IMR-90 (cell line): ENCODE data around the gene FGF3. TPM values are rescaled to one million over a fixed set of nuclear protein-coding genes. Genes with fewer than 3 reads are reported as not detected.

ENCODE experiments used
- ATAC-seq: fragments of 200-7000 bp; cut with Tn5 transposase; 2 replicates; pipeline ENCODE4 v1.9.1; 2020; ENCODE audit warnings: low read depth, mild to moderate bottlenecking, moderate library complexity
- BruUV-seq: library from RNA; stranded (reverse); fragments of 400-500 nt; replicated peaks from 2 replicates; lab custom pipeline; 2021; lab: Mats Ljungman, UMichigan
- CTCF ChIA-PET: fragments of 300-600 bp; formaldehyde crosslinking; extraction: SDS; loops from one replicate; lab custom pipeline; 2021; ENCODE audit warnings: antibody characterized with exemption; lab: Yijun Ruan, JAX
- POLR2A ChIA-PET: fragments of 300-600 bp; sonication (Branson Sonifier 250); formaldehyde crosslinking; loops from one replicate; lab custom pipeline; 2022; ENCODE audit warnings: antibody characterized with exemption; ENCODE audit not compliant: unreplicated experiment; lab: Charles Lee
- DNase-seq: peaks from one replicate; pipeline ENCODE4 v3.0.0; 2013
- H2AFZ ChIP-seq: replicated peaks from 2 replicates; pipeline ENCODE3; 2013; ENCODE audit warnings: low read length, mild to moderate bottlenecking; ENCODE audit not compliant: poor library complexity
- H2AK5ac ChIP-seq: 2 replicates; pipeline ENCODE4 v1.6.1; 2013; ENCODE audit warnings: low read depth, low read length, inconsistent platforms
- H2AK9ac ChIP-seq: replicated peaks from 2 replicates; pipeline ENCODE3; 2013; ENCODE audit warnings: mild to moderate bottlenecking, low read depth, low read length, moderate library complexity; ENCODE audit not compliant: poor library complexity
- H2BK120ac ChIP-seq: 2 replicates; pipeline ENCODE4 v1.6.1; 2013; ENCODE audit warnings: low read depth, low read length, inconsistent platforms
- H2BK15ac ChIP-seq: 3 replicates; pipeline ENCODE4 v1.6.1; 2013; ENCODE audit warnings: low read depth, low read length, inconsistent platforms
- H2BK20ac ChIP-seq: 2 replicates; pipeline ENCODE4 v1.6.1; 2013; ENCODE audit warnings: low read depth, mild to moderate bottlenecking, inconsistent platforms, low read length, moderate library complexity
- H2BK5ac ChIP-seq: 2 replicates; pipeline ENCODE4 v1.6.1; 2013; ENCODE audit warnings: mild to moderate bottlenecking, low read depth, low read length, inconsistent platforms; ENCODE audit not compliant: poor library complexity, severe bottlenecking
- H3K14ac ChIP-seq: replicated peaks from 2 replicates; pipeline ENCODE4 v1.6.1; 2013; ENCODE audit warnings: low read depth, low read length, inconsistent platforms
- H3K18ac ChIP-seq: 2 replicates; pipeline ENCODE4 v1.6.1; 2013; ENCODE audit warnings: low read depth, low read length, control low read depth
- H3K23ac ChIP-seq: 2 replicates; pipeline ENCODE4 v1.6.1; 2013; ENCODE audit warnings: low read depth, low read length, inconsistent platforms
- H3K27ac ChIP-seq: 2 replicates; pipeline ENCODE4 v1.5.1; 2013; ENCODE audit warnings: mild to moderate bottlenecking, control low read depth, low read length; ENCODE audit not compliant: insufficient read depth
- H3K27me3 ChIP-seq: 2 replicates; pipeline ENCODE4 v1.6.1; 2013; ENCODE audit warnings: low read length; ENCODE audit not compliant: control insufficient read depth, insufficient read depth
- H3K36me3 ChIP-seq: 2 replicates; pipeline ENCODE4 v1.6.1; 2013; ENCODE audit warnings: low read length, mixed read lengths; ENCODE audit not compliant: control insufficient read depth, insufficient read depth
- H3K4ac ChIP-seq: 2 replicates; pipeline ENCODE4 v1.6.1; 2013; ENCODE audit warnings: low read depth, low read length, inconsistent platforms
- H3K4me1 ChIP-seq: 2 replicates; pipeline ENCODE4 v1.6.1; 2013; ENCODE audit warnings: low read length, mixed read lengths; ENCODE audit not compliant: control insufficient read depth, insufficient read depth
- H3K4me2 ChIP-seq: 2 replicates; pipeline ENCODE4 v1.6.1; 2013; ENCODE audit warnings: low read depth, mild to moderate bottlenecking, control low read depth, low read length, moderate library complexity
- H3K4me3 ChIP-seq: 2 replicates; pipeline ENCODE4 v1.5.1; 2013; ENCODE audit warnings: low read depth, mild to moderate bottlenecking, control low read depth, low read length, moderate library complexity; ENCODE audit not compliant: insufficient read depth
- H3K56ac ChIP-seq: 2 replicates; pipeline ENCODE4 v1.6.1; 2013; ENCODE audit warnings: low read length, inconsistent platforms; ENCODE audit not compliant: insufficient read depth; ENCODE audit errors: extremely low read depth
- H3K79me1 ChIP-seq, 2 experiments: 2 replicates each; pipeline ENCODE4 v1.6.1; 2013; ENCODE audit warnings: low read length in 2 of 2, inconsistent platforms in 1 of 2, low read depth in 1 of 2
- H3K9ac ChIP-seq: 2 replicates; pipeline ENCODE4 v1.6.1; 2013; ENCODE audit warnings: low read depth, low read length, control low read depth
- H3K9me1 ChIP-seq: 2 replicates; pipeline ENCODE4 v1.6.1; 2013; ENCODE audit warnings: low read length, inconsistent platforms; ENCODE audit not compliant: insufficient read depth
- H3K9me3 ChIP-seq: 2 replicates; pipeline ENCODE4 v1.6.1; 2013; ENCODE audit warnings: low read length; ENCODE audit not compliant: control insufficient read depth, insufficient read depth
- H4K20me1 ChIP-seq: 2 replicates; pipeline ENCODE4 v1.6.1; 2013; ENCODE audit warnings: low read length, inconsistent platforms; ENCODE audit not compliant: insufficient read depth
- H4K5ac ChIP-seq: 2 replicates; pipeline ENCODE4 v1.6.1; 2013; ENCODE audit warnings: mild to moderate bottlenecking, low read depth, low read length, control low read depth
- H4K8ac ChIP-seq, 2 experiments: 2 replicates each; pipeline ENCODE4 v1.6.1; 2013; ENCODE audit warnings: low read depth in 2 of 2, low read length in 2 of 2, control low read depth in 1 of 2, inconsistent platforms in 1 of 2
- H4K91ac ChIP-seq: 2 replicates; pipeline ENCODE4 v1.6.1; 2013; ENCODE audit warnings: low read depth, low read length, inconsistent platforms; ENCODE audit not compliant: insufficient read depth
- BHLHE40 ChIP-seq: fragments of 150-350 bp; IDR thresholded peaks from 2 replicates; pipeline ENCODE4 v1.6.1; 2016; ENCODE audit warnings: mild to moderate bottlenecking, low read depth, low read length
- CEBPB ChIP-seq: IDR thresholded peaks from 2 replicates; pipeline ENCODE4 v1.6.1; 2012; ENCODE audit warnings: low read depth, low read length, improper control_type of control experiment
- CHD1 ChIP-seq: IDR thresholded peaks from 2 replicates; pipeline ENCODE4 v1.6.1; 2012; ENCODE audit warnings: low read depth, low read length, improper control_type of control experiment
- FOS ChIP-seq: fragments of 150-350 bp; IDR thresholded peaks from 2 replicates; pipeline ENCODE4 v1.6.1; 2016; ENCODE audit warnings: low read depth, low read length
- MAFK ChIP-seq: IDR thresholded peaks from 2 replicates; pipeline ENCODE4 v1.6.1; 2012; ENCODE audit warnings: low read depth, low read length, improper control_type of control experiment
- MAZ ChIP-seq: IDR thresholded peaks from 2 replicates; pipeline ENCODE4 v1.6.1; 2012; ENCODE audit warnings: low read depth, mild to moderate bottlenecking, low read length, improper control_type of control experiment, moderate library complexity, borderline replicate concordance
- MXI1 ChIP-seq: IDR thresholded peaks from 2 replicates; pipeline ENCODE4 v1.6.1; 2012; ENCODE audit warnings: low read depth, mild to moderate bottlenecking, low read length, moderate library complexity, borderline replicate concordance
- NFE2L2 ChIP-seq: fragments of 150-350 bp; IDR thresholded peaks from 2 replicates; pipeline ENCODE4 v1.6.1; 2016; ENCODE audit warnings: low read depth, mild to moderate bottlenecking, low read length
- POLR2A ChIP-seq: IDR thresholded peaks from 2 replicates; pipeline ENCODE4 v1.6.1; 2012; ENCODE audit warnings: mild to moderate bottlenecking, low read depth, low read length
- RAD21 ChIP-seq: IDR thresholded peaks from 2 replicates; pipeline ENCODE4 v1.6.1; 2012; ENCODE audit warnings: low read length, improper control_type of control experiment
- RCOR1 ChIP-seq: IDR thresholded peaks from 2 replicates; pipeline ENCODE4 v1.6.1; 2012; ENCODE audit warnings: mild to moderate bottlenecking, low read length, improper control_type of control experiment; ENCODE audit not compliant: insufficient replicate concordance
- RFX5 ChIP-seq: IDR thresholded peaks from 2 replicates; pipeline ENCODE4 v1.8.0; 2012; ENCODE audit warnings: low read depth, mild to moderate bottlenecking, low read length, moderate library complexity
- SMC3 ChIP-seq: fragments of 150-350 bp; IDR thresholded peaks from 2 replicates; pipeline ENCODE4 v1.6.1; 2016; ENCODE audit warnings: low read depth, mild to moderate bottlenecking, antibody characterized with exemption, low read length, moderate library complexity
- USF2 ChIP-seq: fragments of 150-350 bp; IDR thresholded peaks from 2 replicates; pipeline ENCODE4 v1.6.1; 2017; ENCODE audit warnings: mild to moderate bottlenecking, antibody characterized with exemption, low read length, low read depth
- WGBS, 2 experiments: methylation state at CpG; one replicate each; pipeline versions ENCODE4 v1.1.5 to v1.1.7; 2013; ENCODE audit warnings: missing lambda C conversion rate in 2 of 2; ENCODE audit not compliant: insufficient read length in 1 of 2; ENCODE audit errors: extremely low coverage in 2 of 2; 5-methylcytosine and 5-hydroxymethylcytosine counted together
- dilution Hi-C: fragments of 300-500 bp; cut with HindIII; formaldehyde crosslinking; loops from one replicate; pipeline ENCODE4 v1.14.3; 2018; ENCODE audit warnings: low sequenced_read_pairs; ENCODE audit not compliant: unreplicated experiment
- in situ Hi-C: fragments of 300-500 bp; cut with MboI; formaldehyde crosslinking; loops from 3 replicates; pipeline ENCODE4 v1.14.3; 2019; ENCODE audit warnings: low sequenced_read_pairs, inconsistent platforms, mixed read lengths
- intact Hi-C: fragments of 100-400 bp; cut with micrococcal nuclease; formaldehyde crosslinking; loops from 2 replicates; pipeline ENCODE4 v1.10.0; 2022
- polyA plus RNA-seq, 3 experiments: library from polyadenylated mRNA; depleted of rRNA; stranded (reverse); fragments of >200 nt; gene quantifications; 2 replicates each; pipeline ENCODE4 v1.2.3, GENCODE V29; 2012; ENCODE audit warnings: low replicate concordance in 1 of 3
- total RNA-seq: library from RNA; depleted of rRNA; stranded (reverse); fragments of >200 nt; gene quantifications from 2 replicates; pipeline ENCODE4 v1.2.3, GENCODE V29; 2012
- TF ChIP-seq, protein P1 (sequence below): fragments of 150-350 bp; IDR thresholded peaks from 2 replicates; pipeline ENCODE4 v1.6.1; 2016; ENCODE audit warnings: low read depth, mild to moderate bottlenecking, low read length, moderate library complexity, borderline replicate concordance
- TF ChIP-seq, protein P2 (sequence below): conservative IDR thresholded peaks from 2 replicates; pipeline ENCODE4 v1.5.1; 2012; ENCODE audit warnings: mild to moderate bottlenecking, low read depth, low read length, improper control_type of control experiment

The FGF3 gene
- total and polyA plus RNA-seq, 2 of the 4 experiments (the other 2 are of a cell fraction) = not detected

DNA sequence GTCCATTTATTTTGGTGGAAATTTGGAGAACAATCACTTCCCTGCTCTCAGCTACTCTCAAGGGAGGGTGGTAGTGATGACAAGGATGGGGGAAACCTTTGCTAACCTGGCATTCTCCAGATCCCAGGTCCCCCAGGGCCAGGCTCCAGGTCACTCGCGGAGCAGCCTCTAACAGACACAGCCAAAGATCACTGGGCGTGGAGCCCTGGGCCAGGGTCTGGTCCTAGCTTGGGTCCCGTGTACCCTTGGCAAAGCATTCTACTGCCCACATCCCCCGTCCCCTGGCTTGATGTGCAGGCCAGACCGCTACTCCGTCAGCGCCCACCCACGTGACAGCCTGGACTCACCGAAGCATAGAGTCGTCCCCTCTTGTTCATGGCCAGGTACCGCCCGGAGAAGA, 3.2 kb downstream of the FGF3 start:
- no peak overlapping the region for H3K14ac ChIP-seq
- H2BK5ac ChIP-seq = no peak overlapping the region
- intact Hi-C loops (no loop called here), in situ Hi-C loops (no loop called here), dilution Hi-C loops (no loop called here)
- H3K27me3 ChIP-seq = peaks cover 64% of the 10 kb centered on the region
- H4K5ac ChIP-seq = no peak overlapping the region
- POLR2A ChIA-PET = no interaction called here
- no peak overlapping the region for H2AK5ac ChIP-seq
- H3K4me1 ChIP-seq = no peaks in the 10 kb centered on the region; the same call in 1 of the 2 replicates
- no peak for ATAC-seq
- no peaks in the 10 kb centered on the region for H4K20me1 ChIP-seq
- CTCF ChIA-PET = no interaction called here
- no peak overlapping the region for H2BK20ac ChIP-seq
- no peak overlapping the region for H3K18ac ChIP-seq
- no peak overlapping the region for H3K4me3 ChIP-seq
- no peak overlapping the region for H3K4ac ChIP-seq
- H3K36me3 ChIP-seq = no peaks in the 10 kb centered on the region
- no peak overlapping the region for H3K4me2 ChIP-seq
- H2BK120ac ChIP-seq = no peak overlapping the region
- DNase-seq = no peak
- H3K23ac ChIP-seq = no peak overlapping the region
- no TSS peak for BruUV-seq
- no peak overlapping the region for H4K91ac ChIP-seq
- H2AK9ac ChIP-seq = no peak overlapping the region
- H3K9me1 ChIP-seq = no peaks in the 10 kb centered on the region
- no peaks in the 10 kb centered on the region for H3K9me3 ChIP-seq
- no peak overlapping the region for H4K8ac ChIP-seq
- no peak for TF ChIP-seq RCOR1
- no peak for TF ChIP-seq CHD1
- no peak for TF ChIP-seq FOS
- TF ChIP-seq, protein P1, sequence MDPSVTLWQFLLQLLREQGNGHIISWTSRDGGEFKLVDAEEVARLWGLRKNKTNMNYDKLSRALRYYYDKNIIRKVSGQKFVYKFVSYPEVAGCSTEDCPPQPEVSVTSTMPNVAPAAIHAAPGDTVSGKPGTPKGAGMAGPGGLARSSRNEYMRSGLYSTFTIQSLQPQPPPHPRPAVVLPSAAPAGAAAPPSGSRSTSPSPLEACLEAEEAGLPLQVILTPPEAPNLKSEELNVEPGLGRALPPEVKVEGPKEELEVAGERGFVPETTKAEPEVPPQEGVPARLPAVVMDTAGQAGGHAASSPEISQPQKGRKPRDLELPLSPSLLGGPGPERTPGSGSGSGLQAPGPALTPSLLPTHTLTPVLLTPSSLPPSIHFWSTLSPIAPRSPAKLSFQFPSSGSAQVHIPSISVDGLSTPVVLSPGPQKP = no peak
- TF ChIP-seq RFX5 = no peak
- no peak for TF ChIP-seq SMC3
- no peak for TF ChIP-seq POLR2A
- TF ChIP-seq CEBPB = no peak
- TF ChIP-seq MAFK = no peak
- no peak for TF ChIP-seq USF2
- no peak for TF ChIP-seq BHLHE40
- TF ChIP-seq MXI1 = no peak
- no peak for TF ChIP-seq NFE2L2
- TF ChIP-seq, protein P2, sequence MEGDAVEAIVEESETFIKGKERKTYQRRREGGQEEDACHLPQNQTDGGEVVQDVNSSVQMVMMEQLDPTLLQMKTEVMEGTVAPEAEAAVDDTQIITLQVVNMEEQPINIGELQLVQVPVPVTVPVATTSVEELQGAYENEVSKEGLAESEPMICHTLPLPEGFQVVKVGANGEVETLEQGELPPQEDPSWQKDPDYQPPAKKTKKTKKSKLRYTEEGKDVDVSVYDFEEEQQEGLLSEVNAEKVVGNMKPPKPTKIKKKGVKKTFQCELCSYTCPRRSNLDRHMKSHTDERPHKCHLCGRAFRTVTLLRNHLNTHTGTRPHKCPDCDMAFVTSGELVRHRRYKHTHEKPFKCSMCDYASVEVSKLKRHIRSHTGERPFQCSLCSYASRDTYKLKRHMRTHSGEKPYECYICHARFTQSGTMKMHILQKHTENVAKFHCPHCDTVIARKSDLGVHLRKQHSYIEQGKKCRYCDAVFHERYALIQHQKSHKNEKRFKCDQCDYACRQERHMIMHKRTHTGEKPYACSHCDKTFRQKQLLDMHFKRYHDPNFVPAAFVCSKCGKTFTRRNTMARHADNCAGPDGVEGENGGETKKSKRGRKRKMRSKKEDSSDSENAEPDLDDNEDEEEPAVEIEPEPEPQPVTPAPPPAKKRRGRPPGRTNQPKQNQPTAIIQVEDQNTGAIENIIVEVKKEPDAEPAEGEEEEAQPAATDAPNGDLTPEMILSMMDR = no peak
- TF ChIP-seq MAZ = no peak
- TF ChIP-seq RAD21 = no peak
- no peak overlapping the region for H3K27ac ChIP-seq
- no peak overlapping the region for H3K9ac ChIP-seq
- 50% methylated on average over 1 of the region's 13 CpGs; no CpG with 5 or more reads in 1 of the 2 experiments for WGBS, 2 experiments
- H3K56ac ChIP-seq = no peak overlapping the region
- H2BK15ac ChIP-seq = no peak overlapping the region
- no peak overlapping the region for H2AFZ ChIP-seq
- no peaks in the 10 kb centered on the region for H3K79me1 ChIP-seq
